HG02970 (cell line): ENCODE data around the gene ZBTB11.
"Not testable (repeated sequence)": the region's sequence is repeated elsewhere in the genome, so short reads cannot be mapped to it uniquely, and the experiment has no call there.

ENCODE experiments used
- ATAC-seq: cut with Tn5 transposase; IDR thresholded peaks from one replicate; pipeline ENCODE4 v1.9.1; 2021; ENCODE audit warnings: mild to moderate bottlenecking, moderate library complexity, moderate number of reproducible peaks; ENCODE audit not compliant: unreplicated experiment, low FRiP score

ZBTB11 gene

DNA sequence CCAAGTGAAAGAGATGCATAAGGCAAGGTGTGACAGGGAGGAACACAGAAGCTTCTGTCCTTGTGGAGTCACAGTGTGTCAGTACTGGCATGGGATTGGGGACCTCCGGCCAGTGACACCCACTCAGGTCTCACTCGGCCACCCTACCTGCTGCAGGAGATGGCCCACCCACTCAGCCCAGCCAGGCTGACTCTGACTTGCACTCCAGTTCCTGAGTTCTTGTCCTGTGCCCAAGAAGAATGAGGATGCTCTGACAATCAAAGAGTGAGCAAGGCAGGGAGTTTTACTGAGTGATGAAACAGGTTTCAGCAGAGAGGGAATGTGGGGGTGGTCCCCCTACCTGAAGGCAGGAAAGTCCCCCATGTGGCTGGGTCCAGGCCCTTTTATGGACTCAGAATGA, 52.1 kb downstream of the ZBTB11 start:
- no peak for ATAC-seq

DNA sequence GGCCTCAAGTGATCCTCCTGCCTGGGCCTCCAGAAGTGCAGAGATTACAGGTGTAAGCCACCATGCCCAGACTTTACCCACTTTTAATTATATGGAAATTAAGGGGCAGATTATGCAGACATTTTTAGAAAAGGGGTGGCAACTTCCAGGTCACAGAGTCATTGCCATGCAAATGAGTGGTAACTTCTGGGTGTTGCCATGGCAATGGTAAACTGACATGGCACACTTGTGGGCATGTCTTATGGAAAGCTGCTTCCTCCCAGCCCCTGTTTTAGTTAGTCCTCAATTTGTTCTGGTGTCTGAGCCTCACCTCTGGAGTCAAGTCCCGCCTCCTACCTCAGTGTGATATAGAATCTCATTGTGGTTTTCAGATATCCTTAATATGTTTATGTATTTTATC, 53.3 kb downstream of the ZBTB11 start:
- ATAC-seq = no peak

DNA sequence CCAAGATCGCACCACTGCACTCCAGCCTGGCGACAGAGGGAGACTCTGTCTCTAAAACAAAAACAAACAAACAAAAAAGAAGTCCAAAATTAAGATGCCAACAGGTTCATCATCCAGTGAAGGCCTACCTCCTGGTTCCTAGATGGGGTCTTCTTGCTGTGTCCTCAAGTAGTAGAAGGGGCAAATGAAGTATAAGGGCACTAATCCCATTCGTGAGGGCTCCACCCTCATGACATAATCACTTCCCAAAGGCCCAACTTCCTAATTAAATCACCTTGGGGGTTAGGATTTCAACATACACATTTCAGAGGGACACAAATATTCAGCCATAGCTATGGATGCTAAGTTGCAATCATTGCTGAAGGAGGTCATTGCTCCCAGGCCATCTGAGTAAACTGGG, 57.2 kb downstream of the ZBTB11 start:
- no peak for ATAC-seq

- no peak for ATAC-seq
Measured at GRCh38 chr3:101618726-101619125, 58.2 kb downstream of the ZBTB11 start.

- ATAC-seq = no peak
Measured at GRCh38 chr3:101617478-101617877, 59.5 kb downstream of the ZBTB11 start.

- ATAC-seq = no peak
Measured at GRCh38 chr3:101615525-101615924, 61.4 kb downstream of the ZBTB11 start.

- ATAC-seq = not testable (repeated sequence)
Measured at GRCh38 chr3:101613014-101613413, 63.9 kb downstream of the ZBTB11 start.

GRCh38 chr3:101611023-101611422, 65.9 kb downstream of the ZBTB11 start:
- ATAC-seq = no peak

GRCh38 chr3:101605398-101605797, 71.5 kb downstream of the ZBTB11 start:
- not testable (repeated sequence) for ATAC-seq

DNA sequence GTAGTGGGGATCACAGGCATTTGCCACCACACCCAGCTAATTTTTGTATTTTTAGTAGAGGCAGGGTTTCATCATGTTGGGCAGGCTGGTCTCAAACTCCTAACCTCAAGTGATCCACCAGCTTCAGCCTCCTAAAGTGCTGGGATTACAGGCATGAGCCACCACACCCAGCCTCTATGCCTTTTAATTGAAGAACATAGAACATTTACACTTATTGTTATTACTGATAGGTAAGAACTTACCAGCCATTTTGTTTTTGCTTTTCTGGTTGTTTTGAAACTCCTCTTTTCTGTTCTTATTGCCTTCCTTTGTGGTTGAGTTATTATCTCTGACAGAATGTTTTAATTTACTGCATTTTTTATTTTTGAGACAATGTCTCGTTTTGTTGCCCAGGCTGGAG, 73.7 kb downstream of the ZBTB11 start:
- no peak for ATAC-seq

GRCh38 chr3:101602731-101603130, 74.2 kb downstream of the ZBTB11 start:
- ATAC-seq = no peak
